ENCODE data around the gene FAM162A. TPM values are rescaled to one million over a fixed set of nuclear protein-coding genes. Genes with fewer than 3 reads are reported as not detected.

Gene FAM162A
- total RNA-seq, 2 experiments from 2014 or later, result 32.8 to 34.6 TPM

GRCh38 chr3:122396511-122396910, 12.5 kb downstream of the FAM162A start:
- ATAC-seq (ENCODE audit: poor library complexity) (no peak), DNase-seq (no peak)
- intact Hi-C loops (cut with DNase I, micrococcal nuclease), result no loop called here
- Histone ChIP-seq H3K36me3 (ENCODE audit: insufficient read depth, low read length) (peaks cover 5% of the 10 kb centered on the region), H3K27me3 (ENCODE audit: control insufficient read depth in 1 of 2, insufficient read depth in 2 of 2, low read length in 2 of 2) (no peaks in the 10 kb centered on the region), H3K4me1 (ENCODE audit: insufficient read depth, low read length) (no peaks in the 10 kb centered on the region), H3K4me3 (ENCODE audit: low read length) (no peak overlapping the region), H3K9me3 (ENCODE audit: control insufficient read depth in 1 of 2, insufficient read depth in 1 of 2, low read length in 2 of 2) (no peaks in the 10 kb centered on the region), H3K27ac (ENCODE audit: low read depth in 1 of 2, low read length in 2 of 2) (no peak overlapping the region)
- Mint-ChIP-seq H3K4me1 (ENCODE audit: low read depth) (peaks cover 7% of the 10 kb centered on the region), H3K9me3 (no peaks in the 10 kb centered on the region), H3K27ac (no peak overlapping the region), H3K27me3 (no peaks in the 10 kb centered on the region), H3K36me3 (ENCODE audit: low read depth) (peaks cover 30% of the 10 kb centered on the region), H3K4me3 (no peak overlapping the region)
- POLR2A ChIA-PET, result interaction anchor here (0.8 kb wide), 1 partner anchor 9 kb away, joined by 3 read pairs; no protein-coding TSS in a partner anchor
- TF ChIP-seq CTCF (IDR thresholded peaks at IDR 0.05), result no peak
- CTCF ChIA-PET, result interaction anchor here (1.5 kb wide), 1 partner anchor 12 kb away, joined by 13 read pairs; the partner anchor contains the start of genes FAM162A and MIX23

GRCh38 chr3:122397201-122397600, 13.2 kb downstream of the FAM162A start:
- no peaks in the 10 kb centered on the region for H3K9me3 ChIP-seq (ENCODE audit: control insufficient read depth in 1 of 2, insufficient read depth in 1 of 2, low read length in 2 of 2)
- DNase-seq (no peak), ATAC-seq (ENCODE audit: poor library complexity) (no peak)
- peaks cover 7% of the 10 kb centered on the region for H3K4me1 Mint-ChIP-seq (ENCODE audit: low read depth)
- no peak for TF ChIP-seq CTCF (IDR thresholded peaks at IDR 0.05)
- no peak overlapping the region for H3K27ac ChIP-seq (ENCODE audit: low read depth in 1 of 2, low read length in 2 of 2)
- no peak overlapping the region for H3K27ac Mint-ChIP-seq
- no peaks in the 10 kb centered on the region for H3K27me3 Mint-ChIP-seq
- H3K9me3 Mint-ChIP-seq, result no peaks in the 10 kb centered on the region
- no peak overlapping the region for H3K4me3 Mint-ChIP-seq
- intact Hi-C loops (cut with DNase I, micrococcal nuclease), result no loop called here
- POLR2A ChIA-PET, result interaction anchor here (1.1 kb wide), 1 partner anchor 19 kb away, joined by 4 read pairs; the partner anchor contains the start of gene WDR5B
- H3K36me3 ChIP-seq (ENCODE audit: insufficient read depth, low read length), result peaks cover 5% of the 10 kb centered on the region
- no peaks in the 10 kb centered on the region for H3K27me3 ChIP-seq (ENCODE audit: control insufficient read depth in 1 of 2, insufficient read depth in 2 of 2, low read length in 2 of 2)
- H3K4me1 ChIP-seq (ENCODE audit: insufficient read depth, low read length), result no peaks in the 10 kb centered on the region
- CTCF ChIA-PET, result no interaction called here
- H3K36me3 Mint-ChIP-seq (ENCODE audit: low read depth), result peaks cover 25% of the 10 kb centered on the region
- H3K4me3 ChIP-seq (ENCODE audit: low read length), result no peak overlapping the region

GRCh38 chr3:122398920-122399319, 14.9 kb downstream of the FAM162A start:
- peaks cover 13% of the 10 kb centered on the region for H3K36me3 ChIP-seq (ENCODE audit: insufficient read depth, low read length)
- no peaks in the 10 kb centered on the region for H3K9me3 ChIP-seq (ENCODE audit: control insufficient read depth in 1 of 2, insufficient read depth in 1 of 2, low read length in 2 of 2)
- Mint-ChIP-seq H3K27me3 (no peaks in the 10 kb centered on the region), H3K4me3 (no peak overlapping the region), H3K36me3 (ENCODE audit: low read depth) (peaks cover 32% of the 10 kb centered on the region), H3K9me3 (no peaks in the 10 kb centered on the region), H3K4me1 (ENCODE audit: low read depth) (no peaks in the 10 kb centered on the region), H3K27ac (no peak overlapping the region)
- CTCF ChIA-PET, result no interaction called here
- no peak for TF ChIP-seq CTCF (IDR thresholded peaks at IDR 0.05)
- intact Hi-C loops (cut with DNase I, micrococcal nuclease), result no loop called here
- H3K27ac ChIP-seq (ENCODE audit: low read depth in 1 of 2, low read length in 2 of 2), result no peak overlapping the region
- POLR2A ChIA-PET, result interaction anchor here (1.0 kb wide), 1 partner anchor 15 kb away, joined by 3 read pairs; the partner anchor contains the start of gene FAM162A
- no peaks in the 10 kb centered on the region for H3K27me3 ChIP-seq (ENCODE audit: control insufficient read depth in 1 of 2, insufficient read depth in 2 of 2, low read length in 2 of 2)
- DNase-seq (no peak), ATAC-seq (ENCODE audit: poor library complexity) (no peak)
- no peak overlapping the region for H3K4me3 ChIP-seq (ENCODE audit: low read length)
- no peaks in the 10 kb centered on the region for H3K4me1 ChIP-seq (ENCODE audit: insufficient read depth, low read length)
